ENCODE data around the gene CCDC136.
A peak's percentile ranks its signal among the peaks of the same experiment; 100 is the strongest.

Gene CCDC136

GRCh38 chr7:128846781-128847444 lies 55.1 kb downstream of the CCDC136 start:
- no peak for DNase-seq

DNA sequence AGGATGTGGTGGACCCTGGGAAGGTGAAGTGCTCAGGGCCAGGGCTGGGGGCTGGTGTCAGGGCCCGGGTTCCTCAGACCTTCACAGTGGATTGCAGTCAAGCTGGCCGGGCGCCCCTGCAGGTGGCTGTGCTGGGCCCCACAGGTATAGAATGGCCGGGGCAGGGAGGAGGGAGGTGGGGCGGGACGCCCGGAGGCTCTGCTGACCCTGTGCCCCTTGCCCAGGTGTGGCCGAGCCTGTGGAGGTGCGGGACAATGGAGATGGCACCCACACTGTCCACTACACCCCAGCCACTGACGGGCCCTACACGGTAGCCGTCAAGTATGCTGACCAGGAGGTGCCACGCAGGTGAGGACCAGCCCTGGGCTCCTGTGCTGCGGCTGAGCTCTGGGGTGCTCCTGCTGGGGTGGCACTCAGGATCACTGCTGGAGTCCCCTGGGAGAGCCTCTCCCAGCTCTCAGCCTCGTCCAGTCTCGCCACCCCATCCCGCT lies 56.0 kb downstream of the CCDC136 start:
- DNase-seq, result no peak

GRCh38 chr7:128848289-128849155 lies 56.8 kb downstream of the CCDC136 start:
- DNase-seq, result no peak

GRCh38 chr7:128849156-128849515 lies 57.4 kb downstream of the CCDC136 start:
- DNase-seq, result no peak

- no peak for DNase-seq
These were observed 58.2 kb downstream of the CCDC136 start for GRCh38 chr7:128849804-128850490.

DNA sequence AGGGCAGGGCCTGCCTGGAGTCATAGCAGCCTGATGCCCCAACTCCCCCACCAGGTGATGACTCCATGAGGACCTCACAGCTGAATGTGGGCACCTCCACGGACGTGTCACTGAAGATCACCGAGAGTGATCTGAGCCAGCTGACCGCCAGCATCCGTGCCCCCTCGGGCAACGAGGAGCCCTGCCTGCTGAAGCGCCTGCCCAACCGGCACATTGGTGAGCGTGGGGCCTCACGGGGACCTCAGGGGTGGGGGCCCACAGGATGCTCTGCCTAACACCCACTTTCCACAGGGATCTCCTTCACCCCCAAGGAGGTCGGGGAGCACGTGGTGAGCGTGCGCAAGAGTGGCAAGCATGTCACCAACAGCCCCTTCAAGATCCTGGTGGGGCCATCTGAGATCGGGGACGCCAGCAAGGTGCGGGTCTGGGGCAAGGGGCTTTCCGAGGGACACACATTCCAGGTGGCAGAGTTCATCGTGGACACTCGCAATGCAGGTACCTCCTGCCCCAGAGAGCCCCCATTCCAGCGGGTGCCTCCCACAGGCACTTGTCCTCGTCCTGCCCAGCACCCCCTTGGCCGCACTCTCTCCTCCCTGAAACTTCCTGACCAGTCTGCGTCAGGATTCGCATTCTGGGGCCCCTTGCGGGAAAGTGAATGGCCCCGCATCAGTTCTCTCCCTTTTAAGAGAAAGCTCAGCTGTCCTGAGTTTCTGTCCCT lies 60.9 kb downstream of the CCDC136 start:
- no peak for DNase-seq

DNA sequence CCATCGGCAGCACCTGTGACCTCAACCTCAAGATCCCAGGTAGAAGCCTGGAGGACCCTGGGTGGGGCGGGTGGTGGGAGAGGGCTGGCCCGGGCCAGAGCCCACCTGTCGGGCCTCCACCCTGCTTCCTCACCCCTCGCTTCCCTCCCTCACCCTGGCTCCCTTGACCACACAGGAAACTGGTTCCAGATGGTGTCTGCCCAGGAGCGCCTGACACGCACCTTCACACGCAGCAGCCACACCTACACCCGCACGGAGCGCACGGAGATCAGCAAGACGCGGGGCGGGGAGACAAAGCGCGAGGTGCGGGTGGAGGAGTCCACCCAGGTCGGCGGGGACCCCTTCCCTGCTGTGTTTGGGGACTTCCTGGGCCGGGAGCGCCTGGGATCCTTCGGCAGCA lies 62.0 kb downstream of the CCDC136 start:
- no peak for DNase-seq

- no peak for DNase-seq
These were observed 62.6 kb downstream of the CCDC136 start for GRCh38 chr7:128854396-128854795.

- DNase-seq, result no peak
These were observed 63.8 kb downstream of the CCDC136 start for GRCh38 chr7:128855559-128855958.

DNA sequence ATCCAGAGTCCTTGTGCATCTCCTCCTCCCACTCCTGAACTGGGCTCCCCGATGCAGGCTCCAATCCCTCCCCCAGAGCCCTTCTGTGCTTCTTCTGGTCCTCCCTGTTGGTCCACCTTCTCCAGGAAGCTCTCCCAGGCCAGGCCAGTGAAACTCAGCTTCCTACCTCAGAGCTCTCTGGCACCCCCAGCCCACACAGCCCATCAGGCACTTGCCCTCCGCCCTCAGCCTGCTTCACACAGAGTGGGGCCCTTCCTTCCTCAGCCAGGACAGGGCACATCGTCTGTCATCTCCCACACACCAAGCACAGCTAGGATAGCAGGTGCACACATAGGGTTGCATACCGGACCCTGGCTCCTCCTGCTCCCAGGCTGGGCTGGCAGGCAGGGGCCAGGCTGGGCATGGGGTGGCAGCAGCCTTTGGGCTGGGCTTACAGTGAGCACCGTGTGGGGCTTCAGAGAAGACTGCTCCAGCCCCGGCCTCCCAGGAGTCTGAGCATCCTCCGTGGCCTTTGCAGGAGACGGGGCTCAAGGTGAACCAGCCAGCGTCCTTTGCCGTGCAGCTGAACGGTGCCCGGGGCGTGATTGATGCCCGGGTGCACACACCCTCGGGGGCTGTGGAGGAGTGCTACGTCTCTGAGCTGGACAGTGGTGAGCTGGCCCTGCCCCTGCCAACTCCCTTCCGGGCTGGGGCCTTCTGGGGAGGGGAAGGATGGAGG lies 64.4 kb downstream of the CCDC136 start:
- DNase-seq, result no peak

- DNase-seq, result no peak
These were observed 66.8 kb downstream of the CCDC136 start for GRCh38 chr7:128858380-128859231.

DNA sequence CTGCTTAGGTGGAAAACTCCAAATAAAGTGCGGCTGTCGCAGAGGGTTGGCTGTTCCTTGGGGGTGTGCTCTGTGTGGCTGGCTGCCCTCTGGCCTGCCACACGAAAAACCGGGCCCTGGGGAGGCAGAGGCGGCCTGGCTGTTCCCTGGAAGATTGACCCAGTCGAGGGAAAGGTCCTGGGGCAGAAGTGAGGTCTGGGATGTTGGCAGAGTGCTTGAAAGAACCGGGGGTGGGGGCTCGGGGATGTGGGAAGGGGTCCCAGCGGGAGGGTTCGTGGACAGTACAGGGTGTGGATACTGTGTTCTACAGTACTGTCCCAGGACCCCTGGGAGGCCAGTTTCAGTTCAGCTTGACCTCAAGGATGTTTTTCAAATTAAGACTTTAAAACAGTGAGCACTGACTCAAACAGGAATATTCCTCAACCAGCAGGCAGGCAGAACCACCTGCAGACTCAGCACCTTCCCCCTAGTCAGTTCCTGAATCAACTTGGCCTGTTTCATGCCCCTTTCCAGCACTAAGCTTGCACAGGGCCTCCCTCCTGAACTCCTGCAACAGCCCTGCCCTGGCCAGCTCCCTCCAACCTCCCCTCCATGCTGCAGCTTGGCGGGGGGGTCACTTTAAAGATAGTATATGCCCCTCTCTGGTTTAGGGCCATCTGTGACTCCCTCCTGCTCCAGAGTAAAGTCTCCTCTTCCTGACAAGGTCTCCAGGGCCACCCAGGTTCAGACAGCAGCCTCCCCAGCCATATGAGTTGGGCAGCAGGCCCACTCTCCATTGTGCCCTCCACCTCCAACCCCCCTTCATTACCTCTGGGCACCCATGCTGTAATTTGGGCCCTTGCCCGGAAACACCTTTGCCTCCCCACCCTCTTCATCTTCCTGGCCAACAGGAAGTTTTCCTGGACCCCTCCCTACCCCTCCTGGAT lies 67.7 kb downstream of the CCDC136 start:
- DNase-seq, result no peak

- DNase-seq, result no peak
These were observed 68.6 kb downstream of the CCDC136 start for GRCh38 chr7:128860158-128861073.

DNA sequence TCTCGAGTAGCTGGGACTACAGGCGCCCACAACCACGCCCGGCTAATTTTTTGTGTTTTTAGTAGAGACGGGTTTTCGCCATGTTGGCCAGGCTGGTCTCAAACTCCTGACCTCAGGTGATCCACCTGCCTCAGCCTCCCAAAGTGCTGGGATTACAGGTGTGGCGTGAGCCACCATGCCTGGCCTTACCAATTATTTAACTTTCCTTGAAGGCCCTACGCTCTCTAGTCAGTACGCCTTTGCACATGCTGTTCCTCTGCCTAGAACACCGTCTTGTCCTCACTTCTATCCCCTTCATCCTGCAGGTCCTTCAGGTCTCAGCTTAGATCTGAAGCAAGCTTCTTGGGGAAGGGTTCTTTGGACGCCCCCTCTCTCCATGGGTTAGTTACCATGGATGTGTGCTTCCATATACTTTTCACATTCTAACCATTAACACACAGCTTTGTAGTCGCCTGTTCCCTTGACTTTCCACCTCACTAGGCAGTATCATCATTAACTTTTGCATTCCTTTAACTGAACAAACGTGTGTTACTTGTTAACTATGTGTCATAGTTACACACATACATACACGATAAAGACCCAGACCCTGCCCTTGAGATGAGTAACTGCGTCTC lies 70.3 kb downstream of the CCDC136 start:
- DNase-seq, result no peak

DNA sequence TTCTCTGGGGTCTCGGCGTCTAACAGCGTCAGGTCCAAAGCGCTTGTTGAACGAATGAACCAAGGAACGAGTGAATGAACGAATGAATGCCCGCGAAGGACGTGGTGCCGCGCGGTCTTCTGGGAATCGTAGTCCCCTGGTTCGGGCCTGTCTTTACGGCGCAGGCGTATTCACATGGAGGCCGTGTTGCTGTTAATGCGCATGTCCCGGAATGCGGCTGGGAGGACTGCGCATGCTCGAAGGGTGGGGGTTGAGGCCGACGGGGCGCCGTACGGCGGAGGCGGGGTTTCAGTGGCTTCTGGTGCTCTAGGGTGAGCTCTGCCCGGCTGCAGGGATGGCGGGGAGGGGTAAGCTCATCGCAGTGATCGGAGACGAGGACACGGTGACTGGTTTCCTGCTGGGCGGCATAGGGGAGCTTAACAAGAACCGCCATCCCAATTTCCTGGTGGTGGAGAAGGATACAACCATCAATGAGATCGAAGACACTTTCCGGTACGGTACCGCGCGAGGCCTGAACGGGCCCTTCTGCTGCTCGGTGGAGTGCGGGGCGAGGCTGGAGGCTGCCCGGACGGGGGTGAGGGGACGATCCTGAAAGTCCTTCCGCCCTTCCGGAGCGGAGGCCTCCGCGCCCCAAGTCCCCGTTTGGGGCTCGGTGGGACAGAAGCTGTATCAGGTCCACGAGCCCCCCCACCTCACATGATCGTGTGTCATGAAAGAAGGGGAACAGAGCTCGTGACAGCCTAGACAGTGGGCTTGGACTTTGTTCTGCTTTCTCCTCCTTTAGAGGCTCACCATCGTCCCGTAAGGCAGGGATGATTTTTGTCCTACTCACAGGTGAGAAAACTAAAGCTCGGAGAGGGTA lies 71.0 kb downstream of the CCDC136 start, which contains the start of gene ATP6V1F:
Gene ATP6V1F, plus strand, starts transcription at position 286 of the 862 bp plus-strand sequence. Its CDS starts 49 bp downstream, at position 335.
- DNase-seq, result peak; percentile 94

DNA sequence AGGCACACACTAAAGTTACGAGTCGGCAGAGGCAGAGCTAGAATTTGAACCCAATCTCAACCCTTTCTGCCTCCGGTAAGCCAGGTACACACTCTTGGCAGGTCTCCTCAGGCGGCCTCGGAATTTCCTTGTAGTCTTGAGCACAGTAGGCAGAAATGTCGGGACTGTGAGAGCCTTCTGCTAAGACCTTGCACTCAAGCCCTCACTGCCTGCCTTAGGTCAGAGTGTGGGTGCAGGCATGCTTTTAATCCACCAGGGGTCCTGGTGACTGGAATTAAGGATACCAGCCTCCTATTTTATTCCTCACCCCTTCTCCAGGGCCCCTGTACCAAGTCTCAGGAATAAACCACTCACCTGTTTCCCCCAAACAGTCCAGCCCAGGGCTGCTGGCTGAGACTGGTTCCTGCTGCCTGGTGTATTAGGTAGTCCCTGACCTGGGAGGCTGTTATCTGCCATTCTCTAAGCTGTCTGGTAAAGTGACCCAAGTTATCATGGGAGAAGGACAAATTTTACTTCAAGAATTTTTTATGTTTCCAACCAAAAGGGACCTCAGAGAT lies 71.7 kb downstream of the CCDC136 start:
- no peak for DNase-seq

DNA sequence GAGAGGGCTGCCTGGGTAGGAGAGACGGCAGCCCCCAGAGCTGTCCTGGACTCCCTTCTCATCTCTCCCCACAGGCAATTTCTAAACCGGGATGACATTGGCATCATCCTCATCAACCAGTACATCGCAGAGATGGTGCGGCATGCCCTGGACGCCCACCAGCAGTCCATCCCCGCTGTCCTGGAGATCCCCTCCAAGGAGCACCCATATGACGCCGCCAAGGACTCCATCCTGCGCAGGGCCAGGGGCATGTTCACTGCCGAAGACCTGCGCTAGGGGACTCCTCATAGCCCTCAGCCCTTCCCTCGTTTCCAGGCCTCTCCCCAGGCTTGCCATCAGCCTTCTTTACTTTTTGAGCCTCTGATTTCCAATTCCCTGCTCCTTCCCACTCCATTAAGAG lies 73.5 kb downstream of the CCDC136 start:
- DNase-seq, result no peak

Measured in NCI-H2029 treated with DMSO at 0.1 percent for 48 hours (cell line).